Measurements from ENCODE around the gene IL2RG. TPM values are rescaled to one million over a fixed set of nuclear protein-coding genes. Genes with fewer than 3 reads are reported as not detected.
A peak's percentile ranks its signal among the peaks of the same experiment; 100 is the strongest.

Gene IL2RG
- total RNA-seq, 4 donors from 2014 or later: 18.2 to 222 (median 62.2) TPM

GRCh38 chrX:71068044-71068918 is 43.1 kb downstream of the IL2RG start, which contains the start of gene SNX12:
Gene SNX12 (minus strand): TSS chrX:71068334. CDS start chrX:71068306, 28 bp downstream.
- Histone ChIP-seq H3K27me3 (no peaks in the 10 kb centered on the region), H3K27ac (peak within 1 kb of the TSS; percentile 74 to 91 (median 85)), H3K9me3 (no peaks in the 10 kb centered on the region), H3K4me3 (peak within 1 kb of the TSS; percentile 46 to 73 (median 64)), H3K36me3 (no peaks in the 10 kb centered on the region), H3K4me1 (peaks cover 0 to 8% (median 2%) of the 10 kb centered on the region in 4 donors)
- TF ChIP-seq POLR2A (IDR thresholded peaks at IDR 0.05): peak; percentile 42 to 60
- TF ChIP-seq CTCF (IDR thresholded peaks at IDR 0.05): peak in 4 of 6 experiments; percentile 85 to 92 (median 88)
- peak; percentile 85 to 96 (median 90) for DNase-seq

- Histone ChIP-seq H3K27me3 (no peaks in the 10 kb centered on the region), H3K4me3 (peak overlapping the region; percentile 46 to 73 (median 64)), H3K9me3 (no peaks in the 10 kb centered on the region), H3K27ac (peak overlapping the region; percentile 73 to 91 (median 85)), H3K36me3 (no peaks in the 10 kb centered on the region), H3K4me1 (peaks cover 0 to 8% (median 2%) of the 10 kb centered on the region in 4 donors)
- TF ChIP-seq POLR2A (IDR thresholded peaks at IDR 0.05) (no peak), CTCF (IDR thresholded peaks at IDR 0.05) (no peak)
- no peak for DNase-seq
Observed at GRCh38 chrX:71067712-71068043, 43.7 kb downstream of the IL2RG start.

- peak overlapping the region in 3 of 4 donors; percentile 73 to 91 (median 88) for H3K27ac ChIP-seq
- H3K9me3 ChIP-seq: no peaks in the 10 kb centered on the region
- no peaks in the 10 kb centered on the region for H3K36me3 ChIP-seq
- peaks cover 0 to 8% (median 2%) of the 10 kb centered on the region in 4 donors for H3K4me1 ChIP-seq
- DNase-seq: no peak
- TF ChIP-seq CTCF (IDR thresholded peaks at IDR 0.05) (no peak), POLR2A (IDR thresholded peaks at IDR 0.05) (no peak)
- H3K27me3 ChIP-seq: no peaks in the 10 kb centered on the region
- peak overlapping the region; percentile 46 to 73 (median 64) for H3K4me3 ChIP-seq
Observed at GRCh38 chrX:71067089-71067488, 44.3 kb downstream of the IL2RG start.

GRCh38 chrX:71060127-71060526 is 51.2 kb downstream of the IL2RG start:
- TF ChIP-seq CTCF (IDR thresholded peaks at IDR 0.05) (no peak), POLR2A (IDR thresholded peaks at IDR 0.05) (no peak)
- no peak for DNase-seq
- Histone ChIP-seq H3K9me3 (no peaks in the 10 kb centered on the region), H3K27ac (no peak overlapping the region), H3K36me3 (peaks cover 0 to 24% (median 0%) of the 10 kb centered on the region in 3 donors), H3K4me1 (no peaks in the 10 kb centered on the region), H3K4me3 (no peak overlapping the region), H3K27me3 (no peaks in the 10 kb centered on the region)

- TF ChIP-seq POLR2A (IDR thresholded peaks at IDR 0.05): no peak
- TF ChIP-seq CTCF (IDR thresholded peaks at IDR 0.05): no peak
- no peak for DNase-seq
- Histone ChIP-seq H3K27me3 (no peaks in the 10 kb centered on the region), H3K4me1 (no peaks in the 10 kb centered on the region), H3K9me3 (no peaks in the 10 kb centered on the region), H3K36me3 (peaks cover 0 to 24% (median 0%) of the 10 kb centered on the region in 3 donors), H3K27ac (no peak overlapping the region), H3K4me3 (no peak overlapping the region)
Observed at GRCh38 chrX:71057848-71058530, 53.4 kb downstream of the IL2RG start.

Small RNA genes within 50 kb of the gene (small RNA-seq; reads per million reads assigned to genes)
- 0 reads per million in 2 donors for gene CXorf65

Other genes with a start within 250 kb of the IL2RG start
- not detected for gene TEX11, start 202.9 kb downstream of the IL2RG start, total RNA-seq
- not detected for gene SLC7A3, start 180.5 kb downstream of the IL2RG start, total RNA-seq
- 100 to 1,000 TPM in 1 of 4 donors, 10 to 100 TPM in 3; 62.7 to 108 (median 67.5) TPM for gene SNX12, start 43.2 kb downstream of the IL2RG start, total RNA-seq
- gene FOXO4, start 15.7 kb downstream of the IL2RG start, total RNA-seq: 10 to 100 TPM; 14.0 to 39.8 (median 28.4) TPM
- gene CXorf65, start 4.8 kb downstream of the IL2RG start, total RNA-seq: not detected
- 10 to 100 TPM; 38.5 to 87.0 (median 67.5) TPM for gene MED12, start 7.0 kb upstream of the IL2RG start, total RNA-seq
- gene NLGN3, start 33.3 kb upstream of the IL2RG start, total RNA-seq: 1 to 10 TPM in 2 of 4 donors, not detected in 2; 1.1 to 1.6 TPM
- 10 to 100 TPM in 3 of 4 donors, 1 to 10 TPM in 1; 2.5 to 98.4 (median 65.5) TPM for gene GJB1, start 111.6 kb upstream of the IL2RG start, total RNA-seq
- 10 to 100 TPM; 10.3 to 17.3 (median 15.5) TPM for gene ZMYM3, start 142.6 kb upstream of the IL2RG start, total RNA-seq
- gene NONO, start 172.1 kb upstream of the IL2RG start, total RNA-seq: 100 to 1,000 TPM; 167 to 559 (median 214) TPM
- gene ITGB1BP2, start 190.2 kb upstream of the IL2RG start, total RNA-seq: 1 to 10 TPM in 3 of 4 donors, not detected in 1; 2.4 to 5.3 (median 3.4) TPM

Data from Peyer's patch (tissue), 4 donors.